ENCODE results near the gene BMP7.

BMP7 gene

GRCh38 chr20:57266291-57267157, at the start of gene BMP7:
Gene BMP7 (minus strand): TSS chr20:57266641. CDS start chr20:57266122, 519 bp downstream.
- no peak for DNase-seq (ENCODE audit: low spot score)

GRCh38 chr20:57315976-57316480, 49.6 kb upstream of the BMP7 start:
- no peak for DNase-seq (ENCODE audit: low spot score)

GRCh38 chr20:57315083-57315975, 48.9 kb upstream of the BMP7 start:
- DNase-seq (ENCODE audit: low spot score) = no peak

GRCh38 chr20:57313951-57314350, 47.5 kb upstream of the BMP7 start:
- no peak for DNase-seq (ENCODE audit: low spot score)

GRCh38 chr20:57313230-57313629, 46.8 kb upstream of the BMP7 start:
- DNase-seq (ENCODE audit: low spot score) = no peak

GRCh38 chr20:57312138-57312537, 45.7 kb upstream of the BMP7 start:
- no peak for DNase-seq (ENCODE audit: low spot score)

GRCh38 chr20:57310821-57311514, 44.5 kb upstream of the BMP7 start:
- DNase-seq (ENCODE audit: low spot score) = no peak

- DNase-seq (ENCODE audit: low spot score) = no peak
Measured at GRCh38 chr20:57309544-57310115, 43.2 kb upstream of the BMP7 start.

GRCh38 chr20:57308451-57309271, 42.2 kb upstream of the BMP7 start:
- no peak for DNase-seq (ENCODE audit: low spot score)

GRCh38 chr20:57306747-57307146, 40.3 kb upstream of the BMP7 start:
- DNase-seq (ENCODE audit: low spot score) = no peak

- no peak for DNase-seq (ENCODE audit: low spot score)
Measured at GRCh38 chr20:57301026-57301425, 34.6 kb upstream of the BMP7 start.

GRCh38 chr20:57298457-57298856, 32.0 kb upstream of the BMP7 start:
- DNase-seq (ENCODE audit: low spot score) = no peak

- DNase-seq (ENCODE audit: low spot score) = no peak
Measured at GRCh38 chr20:57294550-57294949, 28.1 kb upstream of the BMP7 start.

- DNase-seq (ENCODE audit: low spot score) = no peak
Measured at GRCh38 chr20:57293995-57294394, 27.6 kb upstream of the BMP7 start.

- DNase-seq (ENCODE audit: low spot score) = no peak
Measured at GRCh38 chr20:57292611-57293010, 26.2 kb upstream of the BMP7 start.

GRCh38 chr20:57291694-57292093, 25.3 kb upstream of the BMP7 start:
- DNase-seq (ENCODE audit: low spot score) = no peak

- no peak for DNase-seq (ENCODE audit: low spot score)
Measured at GRCh38 chr20:57291003-57291402, 24.6 kb upstream of the BMP7 start.

GRCh38 chr20:57290178-57290484, 23.7 kb upstream of the BMP7 start:
- no peak for DNase-seq (ENCODE audit: low spot score)

- DNase-seq (ENCODE audit: low spot score) = no peak
Measured at GRCh38 chr20:57289391-57290177, 23.1 kb upstream of the BMP7 start.

- DNase-seq (ENCODE audit: low spot score) = no peak
Measured at GRCh38 chr20:57288651-57289277, 22.3 kb upstream of the BMP7 start.
